Right kidney (tissue), 9 donors: Measurements from ENCODE around the gene SYT3.

Experiments used
- DNase-seq: peaks from one replicate; pipeline ENCODE4 v3.0.0-alpha.2; 2016
- long read RNA-seq, 8 donors: transcript quantifications; one replicate each; lab custom pipeline, GENCODE V29; 2026

Gene SYT3
- long read RNA-seq, donor 1, partial matches to known transcripts, result 0 of 1 reads
- long read RNA-seq, donor 1, other reads (novel, unspliced or antisense), result 0 of 1 reads
- long read RNA-seq, donor 2, result 0 reads
- long read RNA-seq, donor 3, result 0 reads
- long read RNA-seq, donor 4, result 0 reads
- long read RNA-seq, donor 5, partial matches to known transcripts, result 0 of 1 reads
- long read RNA-seq, donor 5, other reads (novel, unspliced or antisense), result 0 of 1 reads
- long read RNA-seq, donor 6, result 0 reads
- long read RNA-seq, donor 7, result 0 reads
- long read RNA-seq, donor 8, result 0 reads

DNA sequence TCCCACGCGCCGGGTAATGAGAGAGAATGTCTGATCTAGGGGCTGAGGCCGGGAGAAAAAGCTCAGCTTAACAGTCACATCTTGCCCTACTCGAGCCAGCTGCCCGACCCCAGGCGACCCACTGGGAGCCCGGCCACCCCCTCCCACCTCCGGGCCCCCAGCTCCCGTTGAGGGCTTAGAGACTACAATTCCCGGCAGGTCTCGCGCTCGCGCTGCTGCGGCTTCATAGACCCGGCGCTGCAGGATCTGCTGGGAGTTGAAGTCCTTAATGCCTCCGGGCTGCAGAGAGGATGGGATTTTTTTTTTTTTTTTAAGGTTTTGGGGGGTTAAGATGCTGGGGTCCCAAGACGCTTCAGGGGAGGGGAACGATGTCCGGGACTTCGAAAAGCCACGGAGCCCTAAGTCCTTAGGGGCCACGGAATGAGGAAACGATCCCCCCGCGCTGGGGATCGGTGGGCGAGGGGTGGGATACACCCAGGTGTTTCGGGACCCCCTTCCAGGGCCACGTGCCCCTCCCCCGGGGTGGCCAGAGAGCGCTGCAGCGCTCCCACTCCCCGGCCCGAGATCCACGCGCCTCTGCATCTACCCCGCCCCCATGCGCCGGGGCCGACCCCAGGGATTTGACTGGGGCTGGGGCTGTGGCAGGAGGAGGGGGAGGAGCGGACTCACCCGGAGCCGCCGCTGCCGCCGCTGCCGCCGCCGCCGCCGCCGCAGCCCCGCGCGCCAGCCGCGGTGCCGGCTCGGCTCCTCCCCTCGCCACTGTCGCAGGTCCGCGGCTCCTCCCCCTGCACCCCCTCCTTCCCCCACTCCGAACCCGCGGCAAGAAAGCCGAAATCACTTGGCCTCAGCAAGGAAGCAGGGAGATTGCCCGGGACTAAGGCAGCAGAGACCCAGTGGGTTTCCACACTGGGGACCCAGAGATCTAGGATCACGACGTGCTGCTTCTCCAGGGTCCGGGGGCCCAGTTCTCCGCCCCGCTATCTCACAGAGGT, at the start of gene SYT3:
SYT3 (minus strand) TSS at position 761 of the 992 bp plus-strand sequence. CDS start 2,470 bp downstream, outside the sequence.
- DNase-seq, result peak; percentile 73

DNA sequence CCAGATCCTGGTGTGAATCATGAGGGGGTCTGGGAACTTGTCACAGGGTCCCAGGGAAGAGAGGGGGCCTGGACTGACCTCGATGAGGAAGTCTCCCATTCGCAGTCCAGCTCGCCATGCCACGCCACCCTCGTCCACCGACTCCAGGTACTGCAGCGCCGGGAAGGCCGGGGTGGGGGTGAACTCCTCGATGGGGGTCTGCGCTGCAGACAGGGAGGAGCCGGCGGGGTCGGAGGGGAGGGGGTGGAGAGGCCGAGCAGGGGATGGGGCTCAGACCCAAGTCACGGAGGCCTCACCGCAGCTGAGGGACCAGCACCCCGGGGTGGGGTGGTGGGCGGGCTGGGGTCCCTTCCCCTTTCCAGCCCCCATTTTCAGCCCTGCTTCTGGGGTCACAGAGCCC, 49.1 kb upstream of the SYT3 start:
- DNase-seq, result no peak

GRCh38 chr19:50686310-50687032, 46.8 kb upstream of the SYT3 start:
- DNase-seq, result no peak

- peak; percentile 70 for DNase-seq
Observed at GRCh38 chr19:50679177-50680125, 39.8 kb upstream of the SYT3 start.

GRCh38 chr19:50678323-50678722, 38.6 kb upstream of the SYT3 start:
- DNase-seq, result no peak

- DNase-seq, result no peak
Observed at GRCh38 chr19:50677636-50678035, 38.0 kb upstream of the SYT3 start.

DNA sequence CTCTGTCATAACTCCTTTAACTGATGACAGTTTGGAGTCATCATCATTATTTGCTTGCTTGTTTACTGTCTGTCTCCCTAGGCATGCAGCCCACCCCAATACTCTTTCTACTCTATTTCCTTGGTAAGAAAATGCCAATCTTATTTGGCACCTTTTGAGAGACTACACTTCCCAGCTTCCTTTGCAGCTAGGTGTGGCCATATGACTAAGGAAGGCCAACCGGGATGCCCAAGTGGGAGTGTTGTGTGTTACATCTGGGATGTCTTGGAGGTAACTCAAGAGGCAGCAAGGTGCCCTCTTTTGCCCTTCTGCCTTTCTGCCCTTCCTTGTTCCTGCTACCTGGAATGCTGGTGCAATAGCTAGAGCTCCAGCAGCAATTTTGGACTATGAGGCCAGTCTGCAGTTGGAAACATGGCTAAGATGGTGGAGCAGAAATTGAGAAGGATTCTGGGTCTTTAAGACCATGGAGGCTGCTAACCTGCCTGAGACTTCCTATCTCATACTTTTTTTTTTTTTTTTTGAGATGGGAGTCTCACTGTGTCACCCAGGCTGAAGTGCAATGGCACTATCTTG, 37.0 kb upstream of the SYT3 start:
- DNase-seq, result no peak

- no peak for DNase-seq
Observed at GRCh38 chr19:50673118-50673517, 33.4 kb upstream of the SYT3 start.

DNA sequence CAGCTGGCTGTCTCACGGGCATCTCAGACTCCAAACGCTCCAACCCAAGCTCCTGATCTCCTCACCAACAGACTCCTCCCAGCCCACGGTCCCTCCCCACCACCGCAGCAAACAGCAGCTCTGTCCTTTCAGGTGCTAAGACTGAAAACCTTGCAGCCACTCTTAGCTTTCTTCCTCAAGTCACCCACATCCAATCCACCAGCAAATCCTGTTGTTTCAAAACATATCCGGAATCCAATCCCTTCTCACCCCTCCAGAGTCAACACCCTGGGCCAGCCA, 30.4 kb upstream of the SYT3 start:
- no peak for DNase-seq

GRCh38 chr19:50669302-50670101, 29.8 kb upstream of the SYT3 start:
- no peak for DNase-seq

GRCh38 chr19:50668879-50669278, 29.2 kb upstream of the SYT3 start:
- DNase-seq, result no peak

GRCh38 chr19:50668416-50668815, 28.7 kb upstream of the SYT3 start:
- no peak for DNase-seq

GRCh38 chr19:50667759-50668231, 28.1 kb upstream of the SYT3 start:
- peak; percentile 52 for DNase-seq

- no peak for DNase-seq
Observed at GRCh38 chr19:50667177-50667758, 27.6 kb upstream of the SYT3 start.

DNA sequence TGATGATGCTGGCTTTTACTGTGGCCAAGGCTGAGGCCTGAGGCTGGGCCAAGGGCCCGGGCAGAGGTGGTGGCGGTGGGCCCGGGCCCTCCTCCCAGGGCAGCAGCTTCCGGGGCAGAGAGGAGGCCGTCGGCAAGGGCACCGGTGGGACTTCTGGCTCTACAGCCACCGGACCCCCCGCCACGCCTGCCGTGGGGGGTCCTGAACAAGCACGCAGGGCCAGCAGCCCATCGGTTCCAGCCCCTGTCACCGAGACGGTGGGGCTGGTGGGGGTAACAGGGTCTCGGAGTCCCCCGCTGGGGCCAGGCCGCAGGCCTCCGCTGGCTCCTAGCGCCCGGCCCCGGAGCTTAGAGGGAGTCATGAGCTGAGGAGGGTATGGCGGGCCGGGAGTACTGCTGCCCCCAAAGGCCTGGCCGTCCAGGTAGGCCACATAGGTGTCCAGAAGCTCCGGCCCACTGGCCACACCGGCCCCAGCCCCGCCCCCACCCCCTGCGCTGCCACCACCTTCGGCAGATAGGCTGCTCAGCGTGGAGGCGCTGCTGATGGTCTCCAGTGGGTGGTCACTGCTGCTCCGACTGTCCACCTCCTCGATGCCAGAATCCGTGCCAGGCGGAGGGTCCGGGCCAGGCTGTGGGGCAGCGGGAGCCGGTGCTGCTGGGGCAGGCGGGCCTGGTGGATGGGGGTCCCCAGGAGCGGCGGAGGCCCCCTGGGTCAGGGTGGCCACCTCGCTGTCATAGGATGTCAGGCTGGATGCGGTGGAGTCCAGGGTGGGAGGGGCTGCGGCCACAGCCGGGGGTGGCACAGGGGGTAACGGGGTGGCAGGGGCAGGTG, 26.9 kb upstream of the SYT3 start:
- DNase-seq, result peak; percentile 49

GRCh38 chr19:50664204-50664603, 24.5 kb upstream of the SYT3 start:
- DNase-seq, result no peak

- DNase-seq, result no peak
Observed at GRCh38 chr19:50663482-50663790, 23.8 kb upstream of the SYT3 start.

- no peak for DNase-seq
Observed at GRCh38 chr19:50662651-50663481, 23.2 kb upstream of the SYT3 start.
